IPS-NIHi7 (cell line): Measurements from ENCODE around the gene FAM133A.

Experiments
- DNase-seq: peaks from one replicate; pipeline ENCODE4 v3.0.0; 2012; ENCODE audit warnings: mixed read lengths; ENCODE audit errors: extremely low spot score

FAM133A gene

DNA sequence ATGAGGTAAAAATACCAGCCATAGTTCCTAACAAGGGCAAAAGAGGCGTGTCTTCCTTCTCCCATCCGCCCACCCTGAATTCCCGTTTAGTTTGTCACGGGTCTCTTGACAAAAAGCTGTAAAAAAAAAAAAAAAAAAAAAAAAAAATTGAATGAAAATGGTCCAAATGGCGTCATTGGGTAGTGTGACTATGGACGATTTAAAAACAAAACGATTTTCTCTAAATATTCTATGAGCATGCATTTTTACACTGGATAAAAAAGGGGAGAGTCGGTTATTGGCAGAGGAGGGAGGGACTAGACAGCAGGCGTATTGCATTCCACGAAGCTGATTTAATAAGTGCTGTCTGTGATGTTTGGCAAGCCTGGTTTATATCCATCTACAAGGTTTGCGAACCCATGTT is at the start of gene FAM133A:
FAM133A (plus strand) TSS at position 338 of the 403 bp plus-strand sequence. CDS start 35,214 bp downstream, outside the sequence.
- DNase-seq, result no peak

DNA sequence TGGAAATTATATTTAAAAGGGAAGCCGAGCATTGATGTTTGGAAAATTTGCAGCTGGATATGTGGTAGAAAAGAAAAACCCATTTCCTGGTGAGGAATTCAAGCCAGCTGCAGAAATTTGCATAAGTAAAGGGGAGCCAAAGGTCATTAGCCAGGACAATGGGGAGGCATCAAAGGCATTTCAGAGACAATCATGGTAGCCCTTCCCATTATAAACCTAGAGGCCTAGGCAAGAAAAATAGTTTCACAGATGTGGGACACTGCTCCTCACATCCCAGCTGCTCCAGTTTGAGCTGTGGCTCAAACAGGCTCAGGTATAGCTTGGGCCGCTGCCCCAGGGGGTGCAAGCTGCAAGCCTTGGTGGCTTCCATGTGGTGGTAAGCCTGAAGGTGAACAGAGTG is 36.4 kb upstream of the FAM133A start:
- DNase-seq, result peak; percentile 11

DNA sequence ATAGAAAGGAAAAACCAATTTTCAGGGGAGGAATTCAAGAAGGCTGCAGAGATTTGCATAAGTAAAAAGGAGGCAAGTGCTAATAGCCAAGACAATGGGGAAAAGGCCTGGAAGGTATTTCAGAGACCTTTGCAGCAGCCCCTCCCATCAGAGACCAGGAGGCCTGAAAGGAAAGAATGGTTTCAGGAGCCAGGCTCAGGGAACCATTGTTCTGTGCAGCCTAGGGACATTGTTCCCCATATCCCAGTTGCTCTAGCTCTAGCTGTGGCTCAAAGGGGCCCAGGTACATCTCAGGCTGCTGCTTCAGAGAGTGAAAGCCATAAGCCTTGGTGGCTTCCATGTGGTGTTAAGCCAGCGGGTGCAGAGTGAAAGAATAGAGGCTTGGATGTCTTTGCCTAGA is 24.6 kb upstream of the FAM133A start:
- no peak for DNase-seq

DNA sequence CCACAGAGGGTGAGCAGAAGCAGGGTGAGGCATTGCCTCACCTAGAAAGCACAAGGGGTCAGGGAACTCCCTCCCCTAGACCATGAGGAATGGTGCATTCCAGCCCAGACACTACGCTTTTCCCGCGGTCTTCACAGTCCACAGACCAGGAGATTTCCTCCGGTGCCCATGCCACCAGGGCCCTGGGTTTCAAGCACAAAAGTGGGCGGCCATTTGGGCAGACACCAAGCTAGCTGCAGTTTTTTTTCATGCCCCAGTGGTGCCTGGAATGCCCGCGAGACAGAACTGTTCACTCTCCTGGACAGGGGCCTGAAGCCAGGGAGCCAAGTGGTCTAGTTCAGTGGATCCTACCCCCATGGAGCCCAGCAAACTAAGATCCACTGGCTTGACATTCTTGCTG is 13.4 kb upstream of the FAM133A start:
- DNase-seq, result no peak

DNA sequence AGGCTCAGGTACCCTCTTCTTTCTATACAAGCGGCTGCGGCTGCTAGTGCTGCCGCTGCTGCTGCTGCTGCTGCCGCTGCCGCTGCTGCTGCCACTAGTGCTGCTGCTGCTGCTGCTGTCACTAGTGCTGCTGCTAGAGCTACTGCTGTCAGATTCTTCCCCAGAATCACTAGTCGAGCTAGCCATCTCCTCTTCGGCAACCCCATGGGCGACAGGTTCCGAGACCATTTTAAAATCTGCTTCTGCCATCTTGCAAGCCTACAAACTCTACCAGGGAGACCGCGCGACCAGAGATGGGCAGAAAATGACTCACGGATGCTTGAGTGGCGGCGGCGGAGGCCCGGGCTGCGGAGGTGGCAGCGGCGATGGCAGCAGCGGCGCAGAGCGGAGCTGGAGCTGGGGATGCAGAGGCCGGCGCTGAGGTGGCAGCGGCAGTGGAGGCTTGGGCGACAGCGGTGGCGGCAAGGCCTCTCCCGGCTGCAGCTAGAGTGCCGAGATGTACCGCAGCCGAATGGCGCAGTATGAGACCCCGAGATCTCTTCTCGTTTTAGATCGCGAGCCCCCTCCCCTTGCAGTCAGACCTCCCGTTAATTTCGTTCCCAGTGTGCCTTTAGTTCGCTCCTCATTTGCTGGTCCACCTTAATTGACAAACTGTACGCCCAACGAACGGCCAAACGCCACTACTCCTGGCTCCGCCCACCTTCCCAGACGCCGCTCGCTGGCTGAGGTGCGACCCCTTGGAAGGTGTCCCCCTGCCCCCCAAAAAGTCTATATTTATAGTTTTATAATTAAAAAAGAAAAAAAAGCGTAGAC is 744 bp upstream of the FAM133A start, which contains the start of gene NAP1L3:
NAP1L3 (minus strand) TSS at position 523 of the 813 bp plus-strand sequence; CDS start at position 249, 274 bp downstream.
- peak; percentile 90 for DNase-seq

DNA sequence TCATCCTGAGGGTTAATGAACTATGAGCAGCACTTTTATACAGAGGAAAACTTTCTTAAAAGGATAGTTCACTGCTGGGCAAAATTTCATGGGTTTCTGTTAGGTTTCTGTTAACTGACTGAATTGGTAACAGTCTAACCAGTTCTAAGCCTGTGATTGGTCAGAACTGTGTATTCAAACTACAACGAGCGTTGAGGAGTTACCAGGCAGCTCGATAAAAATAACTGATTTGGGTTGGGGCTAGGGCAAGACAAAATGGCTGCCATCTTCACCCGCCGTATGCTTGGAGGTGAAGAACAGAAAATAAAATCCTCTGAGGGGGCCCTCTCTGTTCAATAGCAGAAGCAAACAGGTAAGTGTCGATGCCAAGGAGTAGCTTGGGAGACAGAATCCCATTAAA is 22.0 kb downstream of the FAM133A start:
- no peak for DNase-seq

DNA sequence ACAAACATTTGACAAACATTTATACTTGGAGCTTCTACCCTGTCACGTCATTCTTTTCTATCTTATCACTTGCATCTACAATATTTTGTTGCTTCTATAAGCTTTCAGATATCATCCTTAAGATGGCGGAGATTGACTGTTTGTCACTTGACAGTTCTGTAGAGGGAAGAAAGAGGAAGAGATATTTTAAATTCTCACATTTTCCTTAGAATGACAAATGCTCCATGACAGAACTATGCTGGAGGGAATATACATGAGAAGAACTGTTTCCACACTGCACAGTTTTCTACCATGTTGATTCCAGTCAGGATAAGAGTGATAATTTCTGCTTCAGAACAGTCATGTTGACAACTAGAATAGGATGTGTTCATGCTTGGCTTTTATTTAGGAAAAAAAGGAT is 29.7 kb downstream of the FAM133A start:
- DNase-seq, result no peak

DNA sequence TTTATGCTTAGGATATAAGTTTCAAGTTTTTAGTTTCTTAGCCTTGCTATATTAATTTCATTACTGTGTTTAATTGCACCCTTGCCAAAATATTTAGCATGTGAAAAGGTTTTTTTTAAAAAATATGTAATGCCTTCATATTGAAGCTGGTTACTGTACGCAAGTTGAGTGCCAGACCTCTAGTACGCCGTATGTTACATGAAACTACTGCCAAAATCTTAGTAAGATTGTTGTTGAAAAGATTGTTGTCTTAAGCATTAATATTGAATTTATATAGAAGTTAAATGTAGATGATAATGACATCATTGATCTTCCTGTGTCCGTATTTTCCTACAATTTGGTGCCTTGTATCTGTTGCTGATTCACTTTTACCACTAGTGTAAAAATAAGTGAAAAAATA is 37.1 kb downstream of the FAM133A start:
- DNase-seq, result no peak

DNA sequence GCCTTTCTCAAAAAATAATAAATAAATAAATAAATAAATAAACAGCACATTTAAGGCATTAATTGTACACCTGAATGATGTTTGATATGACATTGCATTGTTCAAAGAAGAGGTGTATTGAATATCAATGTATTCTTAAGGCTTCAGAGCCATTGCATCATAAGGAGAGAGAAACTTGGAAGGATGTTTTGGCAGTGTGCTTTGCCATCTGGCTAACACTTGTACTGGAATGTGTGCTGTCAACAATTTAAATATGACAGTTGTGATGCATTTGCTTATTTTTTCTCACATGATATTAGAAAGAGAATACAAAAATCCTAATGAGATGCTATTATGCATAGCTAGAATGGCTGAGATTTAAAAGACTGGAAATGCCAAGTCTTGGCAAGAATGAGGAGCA is 67.8 kb downstream of the FAM133A start:
- no peak for DNase-seq

DNA sequence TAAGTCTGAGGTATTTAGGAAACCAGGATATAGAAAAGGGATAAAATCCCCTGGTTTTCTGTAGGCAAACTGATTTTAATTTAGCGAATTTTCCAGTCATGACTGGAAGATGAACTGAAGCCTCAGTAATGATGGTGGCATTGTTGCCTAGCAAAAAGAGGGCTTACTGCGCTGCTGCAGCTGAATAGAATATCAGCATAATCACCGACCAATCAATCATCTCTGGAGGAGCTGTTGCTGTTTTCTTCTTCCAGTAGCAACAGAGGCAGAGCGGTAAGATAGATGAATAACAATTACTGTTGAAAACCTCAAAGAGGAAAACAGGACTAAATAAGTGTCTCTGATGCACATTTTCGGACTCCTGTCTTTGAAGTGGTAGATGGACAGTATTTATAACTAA is 86.2 kb downstream of the FAM133A start:
- DNase-seq, result no peak
